Activated T-cell treated with anti-CD3 and anti-CD28 coated beads, Interleukin-2, amount 50 U/mL, for 24 hours (primary cell): ENCODE measurements around the gene RTN4RL1.
"Not testable (repeated sequence)": the region's sequence is repeated elsewhere in the genome, so short reads cannot be mapped to it uniquely, and the experiment has no call there.

Experiments used
- DNase-seq: peaks from one replicate; pipeline ENCODE4 v3.0.0-alpha.2; 2020
- H3K27ac Mint-ChIP-seq: 2 replicates; pipeline ENCODE4 v1.8.0; 2020; ENCODE audit warnings: mild to moderate bottlenecking, mixed read lengths
- H3K27me3 Mint-ChIP-seq: 2 replicates; pipeline ENCODE4 v1.8.0; 2020; ENCODE audit warnings: mixed read lengths
- H3K36me3 Mint-ChIP-seq: 2 replicates; pipeline ENCODE4 v1.8.0; 2020; ENCODE audit warnings: low read depth, mixed read lengths
- H3K4me1 Mint-ChIP-seq: 2 replicates; pipeline ENCODE4 v1.8.0; 2020; ENCODE audit warnings: low read depth, mixed read lengths
- H3K4me3 Mint-ChIP-seq: 2 replicates; pipeline ENCODE4 v1.8.0; 2020; ENCODE audit warnings: mild to moderate bottlenecking, moderate library complexity, mixed read lengths
- H3K9me3 Mint-ChIP-seq: 2 replicates; pipeline ENCODE4 v1.8.0; 2020; ENCODE audit warnings: mixed read lengths

RTN4RL1 gene

GRCh38 chr17:1995907-1996799 is 29.0 kb downstream of the RTN4RL1 start:
- Mint-ChIP-seq H3K9me3 (no peaks in the 10 kb centered on the region), H3K27ac (no peak overlapping the region), H3K4me3 (no peak overlapping the region), H3K4me1 (no peaks in the 10 kb centered on the region), H3K36me3 (no peaks in the 10 kb centered on the region), H3K27me3 (peaks cover 36% of the 10 kb centered on the region)
- no peak for DNase-seq

- Mint-ChIP-seq H3K9me3 (no peaks in the 10 kb centered on the region), H3K4me1 (no peaks in the 10 kb centered on the region), H3K27me3 (peaks cover 33% of the 10 kb centered on the region), H3K4me3 (no peak overlapping the region), H3K36me3 (no peaks in the 10 kb centered on the region), H3K27ac (no peak overlapping the region)
- no peak for DNase-seq
These were observed 29.7 kb downstream of the RTN4RL1 start for GRCh38 chr17:1995321-1995892.

- Mint-ChIP-seq H3K9me3 (no peaks in the 10 kb centered on the region), H3K27me3 (peaks cover 27% of the 10 kb centered on the region), H3K4me1 (no peaks in the 10 kb centered on the region), H3K36me3 (no peaks in the 10 kb centered on the region), H3K4me3 (no peak overlapping the region), H3K27ac (no peak overlapping the region)
- no peak for DNase-seq
These were observed 30.4 kb downstream of the RTN4RL1 start for GRCh38 chr17:1994707-1995106.

- Mint-ChIP-seq H3K27ac (no peak overlapping the region), H3K4me3 (no peak overlapping the region), H3K36me3 (no peaks in the 10 kb centered on the region), H3K27me3 (peaks cover 15% of the 10 kb centered on the region), H3K9me3 (no peaks in the 10 kb centered on the region), H3K4me1 (no peaks in the 10 kb centered on the region)
- DNase-seq: no peak
These were observed 32.6 kb downstream of the RTN4RL1 start for GRCh38 chr17:1992541-1992940.

GRCh38 chr17:1989135-1989534 is 36.0 kb downstream of the RTN4RL1 start:
- Mint-ChIP-seq H3K4me3 (no peak overlapping the region), H3K36me3 (no peaks in the 10 kb centered on the region), H3K27ac (no peak overlapping the region), H3K4me1 (no peaks in the 10 kb centered on the region), H3K27me3 (no peaks in the 10 kb centered on the region), H3K9me3 (no peaks in the 10 kb centered on the region)
- DNase-seq: no peak

GRCh38 chr17:1986783-1987451 is 38.2 kb downstream of the RTN4RL1 start:
- Mint-ChIP-seq H3K27ac (no peak overlapping the region), H3K36me3 (no peaks in the 10 kb centered on the region), H3K4me1 (no peaks in the 10 kb centered on the region), H3K4me3 (no peak overlapping the region), H3K9me3 (no peaks in the 10 kb centered on the region), H3K27me3 (no peaks in the 10 kb centered on the region)
- DNase-seq: no peak

- no peaks in the 10 kb centered on the region for H3K27me3 Mint-ChIP-seq
- no peaks in the 10 kb centered on the region for H3K9me3 Mint-ChIP-seq
- no peak for DNase-seq
- no peaks in the 10 kb centered on the region for H3K4me1 Mint-ChIP-seq
- no peak overlapping the region for H3K27ac Mint-ChIP-seq
- no peak overlapping the region for H3K4me3 Mint-ChIP-seq
- H3K36me3 Mint-ChIP-seq: no peaks in the 10 kb centered on the region
These were observed 39.4 kb downstream of the RTN4RL1 start for GRCh38 chr17:1985686-1986085.

- Mint-ChIP-seq H3K27me3 (no peaks in the 10 kb centered on the region), H3K36me3 (no peaks in the 10 kb centered on the region), H3K4me1 (no peaks in the 10 kb centered on the region), H3K27ac (no peak overlapping the region), H3K4me3 (no peak overlapping the region), H3K9me3 (no peaks in the 10 kb centered on the region)
- DNase-seq: no peak
These were observed 40.0 kb downstream of the RTN4RL1 start for GRCh38 chr17:1985093-1985492.

- DNase-seq, H3K4me1 Mint-ChIP-seq, H3K9me3 Mint-ChIP-seq, H3K27ac Mint-ChIP-seq, H3K36me3 Mint-ChIP-seq, H3K4me3 Mint-ChIP-seq: not testable (repeated sequence)
- H3K27me3 Mint-ChIP-seq: peaks cover 10% of the 10 kb centered on the region
These were observed 42.3 kb downstream of the RTN4RL1 start for GRCh38 chr17:1982793-1983366.

GRCh38 chr17:1980665-1981250 is 44.4 kb downstream of the RTN4RL1 start:
- Mint-ChIP-seq H3K27ac (no peak overlapping the region), H3K4me1 (peaks cover 13% of the 10 kb centered on the region), H3K36me3 (no peaks in the 10 kb centered on the region), H3K27me3 (peaks cover 25% of the 10 kb centered on the region), H3K4me3 (no peak overlapping the region), H3K9me3 (no peaks in the 10 kb centered on the region)
- no peak for DNase-seq

GRCh38 chr17:1979182-1979985 is 45.8 kb downstream of the RTN4RL1 start:
- H3K4me1 Mint-ChIP-seq: peaks cover 17% of the 10 kb centered on the region
- no peak overlapping the region for H3K27ac Mint-ChIP-seq
- no peak overlapping the region for H3K4me3 Mint-ChIP-seq
- no peak for DNase-seq
- H3K9me3 Mint-ChIP-seq: no peaks in the 10 kb centered on the region
- peaks cover 29% of the 10 kb centered on the region for H3K27me3 Mint-ChIP-seq
- H3K36me3 Mint-ChIP-seq: no peaks in the 10 kb centered on the region

- DNase-seq: no peak
- Mint-ChIP-seq H3K4me3 (no peak overlapping the region), H3K27ac (no peak overlapping the region), H3K4me1 (peaks cover 17% of the 10 kb centered on the region), H3K9me3 (no peaks in the 10 kb centered on the region), H3K36me3 (no peaks in the 10 kb centered on the region), H3K27me3 (peaks cover 34% of the 10 kb centered on the region)
These were observed 46.7 kb downstream of the RTN4RL1 start for GRCh38 chr17:1978396-1978949.

GRCh38 chr17:1977583-1978395 is 47.3 kb downstream of the RTN4RL1 start:
- no peaks in the 10 kb centered on the region for H3K9me3 Mint-ChIP-seq
- no peak for DNase-seq
- no peak overlapping the region for H3K4me3 Mint-ChIP-seq
- no peaks in the 10 kb centered on the region for H3K36me3 Mint-ChIP-seq
- H3K27ac Mint-ChIP-seq: no peak overlapping the region
- peaks cover 18% of the 10 kb centered on the region for H3K4me1 Mint-ChIP-seq
- H3K27me3 Mint-ChIP-seq: peaks cover 35% of the 10 kb centered on the region
